BLaER1 treated with 17β-estradiol and CSF1 and Interleukin-3, amounts not matched to agents 10 nM and 100 nM (cell line): ENCODE data around the gene LFNG.

Experiments
- H3K27ac ChIP-seq, 11 experiments: shearing (Covaris generic); formaldehyde crosslinking; 2 replicates each; pipeline ENCODE4 v1.8.1; 2022
- H3K27me3 ChIP-seq, 11 experiments: shearing (Covaris generic); formaldehyde crosslinking; 2 replicates each; pipeline ENCODE4 v1.8.1; 2022
- H3K36me3 ChIP-seq, 11 experiments: shearing (Covaris generic); formaldehyde crosslinking; 2 replicates each; pipeline ENCODE4 v1.8.1; 2022
- H3K4me1 ChIP-seq, 10 experiments: shearing (Covaris generic); formaldehyde crosslinking; 2 replicates each; pipeline ENCODE4 v1.8.1; 2022
- H3K4me2 ChIP-seq, 11 experiments: shearing (Covaris generic); formaldehyde crosslinking; 2 replicates each; pipeline ENCODE4 v1.8.1; 2022
- H3K4me3 ChIP-seq, 10 experiments: shearing (Covaris generic); formaldehyde crosslinking; 2 replicates each; pipeline ENCODE4 v1.8.1; 2022
- H3K9ac ChIP-seq, 11 experiments: shearing (Covaris generic); formaldehyde crosslinking; 2 replicates each; pipeline ENCODE4 v1.8.1; 2022
- H3K9me3 ChIP-seq, 11 experiments: shearing (Covaris generic); formaldehyde crosslinking; replicated peaks in 1 of 11; 2 replicates each; pipeline ENCODE4 v1.8.1; 2022
- H4K20me1 ChIP-seq, 11 experiments: shearing (Covaris generic); formaldehyde crosslinking; 2 replicates each; pipeline ENCODE4 v1.8.1; 2022
- Cebpa-rat ChIP-seq, 11 experiments: shearing (Covaris generic); IDR thresholded peaks; 2 replicates each; pipeline ENCODE4 v1.8.1; 2022

LFNG gene

DNA sequence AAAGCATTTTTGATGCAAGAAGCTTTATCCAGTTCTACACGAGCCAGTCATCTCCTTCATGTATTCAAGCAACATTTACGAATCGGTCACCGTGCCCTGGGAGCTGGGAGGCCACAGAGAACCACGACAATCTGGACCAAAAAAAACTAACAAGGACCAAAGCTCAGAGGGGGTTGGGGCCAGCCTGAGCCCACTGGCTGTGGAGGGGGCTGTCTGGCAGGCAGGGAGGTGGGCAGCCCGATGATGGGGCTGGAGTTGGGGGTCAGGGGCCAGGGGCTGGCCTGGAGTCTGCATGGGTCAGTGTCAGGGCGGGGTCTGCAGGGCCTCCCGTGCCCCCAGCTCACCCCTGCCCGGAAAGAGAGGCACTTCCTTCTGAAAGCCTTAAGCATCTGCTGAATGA lies 30.9 kb upstream of the LFNG start:
- Histone ChIP-seq H3K9me3 (no peaks in the 10 kb centered on the region), H3K4me1 (peaks cover 34 to 77% (median 72%) of the 10 kb centered on the region in 10 experiments), H3K4me3 (no peak overlapping the region), H3K27ac (peak overlapping the region in 7 of 11 experiments; percentile 13 to 74 (median 53); a peak in 11 of 22 replicates), H3K9ac (peak overlapping the region in 7 of 11 experiments; percentile 2 to 65 (median 50); a peak in 9 of 22 replicates), H3K27me3 (peaks cover 0 to 10% (median 0%) of the 10 kb centered on the region in 11 experiments; a peak in 3 of 22 replicates), H4K20me1 (no peaks in the 10 kb centered on the region), H3K4me2 (peak overlapping the region; percentile 45 to 93 (median 86); a peak in 21 of 22 replicates), H3K36me3 (no peaks in the 10 kb centered on the region)
- no peak for TF ChIP-seq Cebpa-rat (IDR thresholded peaks at IDR 0.05)

GRCh38 chr7:2490181-2490651 lies 29.4 kb upstream of the LFNG start:
- Histone ChIP-seq H3K36me3 (no peaks in the 10 kb centered on the region), H3K9ac (peak overlapping the region in 6 of 11 experiments; percentile 22 to 54 (median 38); a peak in 6 of 22 replicates), H3K4me1 (peaks cover 43 to 77% (median 73%) of the 10 kb centered on the region in 10 experiments), H3K27me3 (peaks cover 0 to 15% (median 0%) of the 10 kb centered on the region in 11 experiments; a peak in 3 of 22 replicates), H4K20me1 (no peaks in the 10 kb centered on the region), H3K9me3 (no peaks in the 10 kb centered on the region), H3K4me2 (peak overlapping the region; percentile 40 to 93 (median 86); a peak in 21 of 22 replicates), H3K4me3 (no peak overlapping the region), H3K27ac (peak overlapping the region in 7 of 11 experiments; percentile 5 to 74 (median 45); a peak in 10 of 22 replicates)
- no peak for TF ChIP-seq Cebpa-rat (IDR thresholded peaks at IDR 0.05)

DNA sequence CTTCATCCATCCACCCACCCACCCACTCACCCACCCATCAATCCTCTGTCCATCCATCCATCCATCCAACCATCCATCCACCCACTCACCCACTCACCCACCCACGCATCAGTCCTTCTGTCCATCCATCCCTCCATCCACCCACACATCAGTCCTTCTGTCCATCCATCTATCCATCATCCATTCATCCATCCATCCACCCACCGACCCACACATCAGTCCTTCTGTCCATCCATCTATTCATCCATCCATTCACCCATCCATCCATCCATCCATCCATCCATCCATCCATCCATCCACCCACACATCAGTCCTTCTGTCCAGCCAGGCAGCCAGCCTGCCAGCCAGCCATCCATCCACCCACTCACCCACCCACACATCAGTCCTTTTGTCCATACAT lies 27.5 kb upstream of the LFNG start:
- TF ChIP-seq Cebpa-rat (IDR thresholded peaks at IDR 0.05) = no peak
- H3K4me3 ChIP-seq = no peak overlapping the region
- H3K9me3 ChIP-seq = no peaks in the 10 kb centered on the region
- H3K27me3 ChIP-seq = peaks cover 0 to 15% (median 0%) of the 10 kb centered on the region in 11 experiments; a peak in 3 of 22 replicates
- no peak overlapping the region for H3K4me2 ChIP-seq
- H4K20me1 ChIP-seq = no peaks in the 10 kb centered on the region
- H3K27ac ChIP-seq = no peak overlapping the region
- peaks cover 43 to 81% (median 74%) of the 10 kb centered on the region in 10 experiments for H3K4me1 ChIP-seq
- no peak overlapping the region for H3K9ac ChIP-seq
- no peaks in the 10 kb centered on the region for H3K36me3 ChIP-seq

DNA sequence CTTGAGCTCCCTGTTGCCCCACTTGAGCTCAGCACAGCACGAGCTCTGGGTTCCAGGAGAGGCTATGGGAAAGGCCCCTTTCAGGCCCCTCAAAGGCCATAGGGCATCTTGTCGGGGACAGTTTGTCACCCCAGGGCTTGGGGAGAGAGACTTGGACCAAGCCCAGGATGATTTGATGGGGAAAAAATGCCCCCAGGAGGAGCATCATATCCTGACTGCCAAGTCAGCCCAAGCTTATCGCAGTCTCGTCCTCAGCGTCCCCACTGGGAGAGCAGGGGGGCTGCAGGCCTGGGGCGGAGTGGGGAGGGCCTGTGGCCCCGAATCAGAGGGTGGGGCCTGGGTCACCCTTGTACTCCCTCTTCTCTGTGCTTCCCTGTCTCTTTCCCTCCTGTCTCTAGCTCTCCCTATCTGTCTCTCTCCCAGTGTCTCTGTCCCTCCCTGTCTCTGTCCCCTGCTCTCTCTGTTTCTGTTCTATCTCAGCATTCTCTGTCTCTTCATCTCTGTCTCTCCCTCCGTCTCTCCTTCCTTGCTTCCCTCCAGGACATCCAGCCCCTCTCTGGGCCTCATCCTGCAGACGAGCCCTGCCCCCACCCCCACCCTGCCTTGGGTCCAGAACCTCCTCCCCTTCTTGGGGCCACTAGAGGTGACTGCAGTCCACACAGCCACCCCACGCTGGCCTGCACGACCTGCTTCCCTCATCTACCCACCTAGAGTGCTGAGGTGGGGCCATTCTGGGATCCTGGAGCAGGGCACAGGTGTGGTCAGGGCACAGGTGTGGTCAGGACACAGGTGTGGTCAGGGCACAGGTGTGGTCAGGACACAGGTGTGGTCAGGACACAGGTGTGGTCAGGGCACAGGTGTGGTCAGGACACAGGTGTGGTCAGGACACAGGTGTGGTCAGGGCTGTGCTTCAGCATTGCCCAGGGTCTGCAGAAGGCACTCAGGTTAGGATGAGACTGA lies 26.1 kb upstream of the LFNG start:
- no peak for TF ChIP-seq Cebpa-rat (IDR thresholded peaks at IDR 0.05)
- H3K9me3 ChIP-seq = no peaks in the 10 kb centered on the region
- peak overlapping the region; percentile 13 to 83 (median 77); a peak in 20 of 22 replicates for H3K4me2 ChIP-seq
- no peak overlapping the region; a peak in 1 of 22 replicates for H3K27ac ChIP-seq
- H4K20me1 ChIP-seq = no peaks in the 10 kb centered on the region
- peaks cover 0 to 25% (median 0%) of the 10 kb centered on the region in 11 experiments; a peak in 3 of 22 replicates for H3K27me3 ChIP-seq
- no peaks in the 10 kb centered on the region for H3K36me3 ChIP-seq
- H3K4me1 ChIP-seq = peaks cover 46 to 81% (median 74%) of the 10 kb centered on the region in 10 experiments
- no peak overlapping the region for H3K4me3 ChIP-seq
- peak overlapping the region in 3 of 11 experiments; percentile 14 to 44 (median 32); a peak in 3 of 22 replicates for H3K9ac ChIP-seq

DNA sequence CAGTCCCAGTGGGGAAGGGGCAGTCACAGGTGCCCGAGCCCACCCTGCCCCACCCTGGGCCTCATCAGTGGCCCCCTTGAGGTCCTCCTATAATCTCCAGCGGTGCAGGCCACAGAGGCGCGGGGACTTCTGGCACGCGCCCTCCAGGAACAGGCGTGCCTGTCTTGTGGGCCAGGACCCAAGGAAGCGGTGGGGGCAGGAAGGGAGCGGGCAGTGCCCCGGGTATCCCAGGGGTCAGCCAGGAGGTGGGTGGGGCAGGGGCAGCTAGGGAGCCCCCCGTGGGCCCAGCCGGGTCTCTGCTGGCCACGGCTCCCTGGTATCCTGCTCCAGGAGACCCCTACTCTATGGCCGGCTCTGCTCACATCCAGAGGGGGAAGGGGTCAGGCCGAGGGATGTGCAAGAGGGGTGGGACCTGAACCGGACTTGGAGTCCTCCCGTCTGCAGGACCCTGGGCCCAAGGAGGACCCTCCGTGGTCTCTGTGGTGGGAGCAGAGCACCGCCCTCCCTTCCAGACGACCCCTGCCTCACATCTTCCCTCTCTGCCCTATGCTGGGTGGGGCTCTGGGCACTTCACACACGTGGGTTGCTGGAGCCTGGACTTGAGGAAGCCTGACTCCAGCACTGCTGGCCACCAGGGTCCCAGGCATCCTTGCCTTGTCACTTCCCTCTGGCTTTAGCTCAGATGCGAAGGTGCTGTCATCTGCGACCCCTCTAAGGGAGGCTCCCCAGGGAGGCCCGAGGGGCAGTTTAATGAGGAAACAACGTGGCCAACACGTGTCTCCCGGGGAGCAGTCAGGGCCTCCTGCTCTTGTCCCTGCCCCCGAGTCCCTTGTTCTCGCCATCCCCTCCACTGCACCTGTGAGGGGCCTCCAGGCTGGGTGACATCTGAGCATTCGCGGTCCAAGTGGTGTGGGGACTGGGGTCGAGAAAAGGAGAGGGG lies 25.1 kb upstream of the LFNG start:
- no peaks in the 10 kb centered on the region for H4K20me1 ChIP-seq
- peak overlapping the region in 4 of 11 experiments; percentile 28 to 62 (median 48); a peak in 7 of 22 replicates for H3K27ac ChIP-seq
- no peaks in the 10 kb centered on the region for H3K36me3 ChIP-seq
- peak overlapping the region in 4 of 11 experiments; percentile 35 to 50 (median 42); a peak in 5 of 22 replicates for H3K9ac ChIP-seq
- H3K4me2 ChIP-seq = peak overlapping the region; percentile 44 to 83 (median 77); a peak in 21 of 22 replicates
- no peak overlapping the region for H3K4me3 ChIP-seq
- no peaks in the 10 kb centered on the region for H3K9me3 ChIP-seq
- peaks cover 0 to 28% (median 0%) of the 10 kb centered on the region in 11 experiments; a peak in 3 of 22 replicates for H3K27me3 ChIP-seq
- TF ChIP-seq Cebpa-rat (IDR thresholded peaks at IDR 0.05) = no peak
- H3K4me1 ChIP-seq = peaks cover 41 to 81% (median 74%) of the 10 kb centered on the region in 10 experiments

GRCh38 chr7:2495418-2496299 lies 23.9 kb upstream of the LFNG start:
- TF ChIP-seq Cebpa-rat (IDR thresholded peaks at IDR 0.05) = no peak
- no peaks in the 10 kb centered on the region for H3K9me3 ChIP-seq
- peak overlapping the region in 2 of 11 experiments; percentile 32 to 36; a peak in 2 of 22 replicates for H3K27ac ChIP-seq
- H3K9ac ChIP-seq = no peak overlapping the region
- no peaks in the 10 kb centered on the region for H4K20me1 ChIP-seq
- H3K36me3 ChIP-seq = no peaks in the 10 kb centered on the region
- H3K27me3 ChIP-seq = peaks cover 0 to 24% (median 0%) of the 10 kb centered on the region in 11 experiments; a peak in 3 of 22 replicates
- H3K4me2 ChIP-seq = peak overlapping the region in 8 of 11 experiments; percentile 63 to 83 (median 78); a peak in 14 of 22 replicates
- H3K4me3 ChIP-seq = no peak overlapping the region
- H3K4me1 ChIP-seq = peaks cover 30 to 81% (median 72%) of the 10 kb centered on the region in 10 experiments

DNA sequence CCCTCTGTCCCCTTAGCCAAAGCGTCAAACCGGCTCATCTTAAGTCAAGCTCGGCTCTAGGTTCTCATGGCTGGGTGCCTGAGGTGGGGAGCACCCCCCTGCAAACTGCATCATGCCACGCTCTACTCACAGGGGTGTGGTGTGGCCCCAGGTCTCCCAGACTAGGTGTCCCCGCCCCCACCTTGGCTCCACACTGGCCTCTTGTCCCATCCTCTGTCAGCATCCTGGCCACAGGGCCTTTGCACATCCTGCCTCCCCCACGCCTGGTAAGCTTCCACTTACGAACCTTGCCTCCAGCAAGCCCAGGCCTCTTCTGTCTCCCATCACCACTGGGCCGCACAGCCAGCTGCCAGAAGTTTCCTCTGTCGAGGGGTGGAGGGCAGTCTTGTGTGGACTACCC lies 23.2 kb upstream of the LFNG start:
- 0 out of 22 replicates have a peak overlapping the region, but pooled peaks of 1 of the 11 experiments have one; percentile 1 for H3K27ac ChIP-seq
- H3K27me3 ChIP-seq = peaks cover 0 to 24% (median 0%) of the 10 kb centered on the region in 11 experiments; a peak in 3 of 22 replicates
- TF ChIP-seq Cebpa-rat (IDR thresholded peaks at IDR 0.05) = no peak

More for the DNA sequence above, 23.2 kb upstream of the LFNG start:
- Histone ChIP-seq H3K9ac (no peak overlapping the region; a peak in 1 of 22 replicates), H4K20me1 (no peaks in the 10 kb centered on the region), H3K4me3 (no peak overlapping the region), H3K4me1 (peaks cover 30 to 85% (median 77%) of the 10 kb centered on the region in 10 experiments), H3K36me3 (no peaks in the 10 kb centered on the region), H3K9me3 (no peaks in the 10 kb centered on the region), H3K4me2 (peak overlapping the region in 4 of 11 experiments; percentile 12 to 40 (median 18); a peak in 5 of 22 replicates)
